HepG2 (cell line): ENCODE data around the gene HOXA7. TPM values are rescaled to one million over a fixed set of nuclear protein-coding genes. Genes with fewer than 3 reads are reported as not detected.

Source experiments
- AGO2 ChIP-seq: fragments of 200-400 bp; formaldehyde crosslinking; optimal IDR thresholded peaks from 2 replicates; pipeline ENCODE3; 2017; ENCODE audit warnings: mild to moderate bottlenecking, low read depth, low read length, moderate library complexity
- CBFB ChIP-seq: sonication (generic); formaldehyde crosslinking; IDR thresholded peaks from 2 replicates; pipeline ENCODE4 v1.4.0; 2020; ENCODE audit warnings: missing genetic modification reagents
- CHCHD3 ChIP-seq: sonication (generic); formaldehyde crosslinking; IDR thresholded peaks from 2 replicates; pipeline ENCODE4 v1.8.0; 2022; ENCODE audit warnings: mild to moderate bottlenecking, missing genetic modification reagents, moderate library complexity
- FOXA1 ChIP-seq, 2 experiments: fragments of 450-650 bp in 1 of 2; sonication (generic) in 1 of 2; formaldehyde crosslinking in 1 of 2; IDR thresholded peaks; 2 replicates each; pipeline versions ENCODE4 v1.4.0 to v1.6.1; 2016 to 2020; ENCODE audit warnings: missing genetic modification reagents in 1 of 2
- FOXP1 ChIP-seq, 2 experiments: fragments of 450-650 bp in 1 of 2; IDR thresholded peaks; 2 replicates each; pipeline ENCODE4 v1.6.1; 2017 to 2018; ENCODE audit warnings: antibody characterized with exemption in 1 of 2
- GFI1 ChIP-seq: sonication (generic); formaldehyde crosslinking; IDR thresholded peaks from 2 replicates; pipeline ENCODE4 v1.5.0; 2020; ENCODE audit warnings: missing genetic modification reagents, mild to moderate bottlenecking, borderline replicate concordance
- IKZF4 ChIP-seq: sonication (generic); formaldehyde crosslinking; IDR thresholded peaks from 2 replicates; pipeline ENCODE4 v1.5.1; 2020; ENCODE audit warnings: borderline replicate concordance, mild to moderate bottlenecking, low read depth, missing genetic modification reagents; ENCODE audit errors: not compliant biosample characterization
- KAT8 ChIP-seq: IDR thresholded peaks from 2 replicates; pipeline ENCODE4 v1.6.1; 2016; ENCODE audit warnings: missing genetic modification reagents, missing compliant biosample characterization
- KDM5A ChIP-seq: fragments of 200-600 bp; sonication (generic); IDR thresholded peaks from 2 replicates; pipeline ENCODE4 v1.7.0; 2018; ENCODE audit warnings: antibody characterized with exemption, mild to moderate bottlenecking, low read length, borderline replicate concordance
- MAZ ChIP-seq, 2 experiments: sonication (generic) in 1 of 2; formaldehyde crosslinking in 1 of 2; IDR thresholded peaks; 2 replicates each; pipeline versions ENCODE4 v1.5.0 to v1.6.1; 2012 to 2020; ENCODE audit warnings: low read depth in 2 of 2, mild to moderate bottlenecking in 2 of 2, borderline replicate concordance in 1 of 2, improper control_type of control experiment in 1 of 2, low read length in 1 of 2, missing genetic modification reagents in 1 of 2, moderate library complexity in 1 of 2
- MTA3 ChIP-seq: sonication (generic); formaldehyde crosslinking; IDR thresholded peaks from 2 replicates; pipeline ENCODE4 v1.4.0; 2020; ENCODE audit warnings: missing genetic modification reagents
- NAIF1 ChIP-seq: sonication (generic); formaldehyde crosslinking; IDR thresholded peaks from 2 replicates; pipeline ENCODE4 v1.5.0; 2020; ENCODE audit warnings: mild to moderate bottlenecking, missing genetic modification reagents, borderline replicate concordance
- NFE2L1 ChIP-seq: sonication (generic); formaldehyde crosslinking; IDR thresholded peaks from 2 replicates; pipeline ENCODE4 v1.4.0; 2020; ENCODE audit warnings: missing genetic modification reagents, mild to moderate bottlenecking, borderline replicate concordance
- RFX5 ChIP-seq: IDR thresholded peaks from 2 replicates; pipeline ENCODE4 v1.6.1; 2011; ENCODE audit warnings: low read depth, low read length, improper control_type of control experiment
- TAF1 ChIP-seq: sonication (generic); formaldehyde crosslinking; IDR thresholded peaks from 2 replicates; pipeline ENCODE4 v1.4.0; 2020; ENCODE audit warnings: missing genetic modification reagents
- TBL1XR1 ChIP-seq: fragments of 150-350 bp; IDR thresholded peaks from 2 replicates; pipeline ENCODE4 v1.6.1; 2014; ENCODE audit warnings: borderline replicate concordance, low read length; ENCODE audit not compliant: partially characterized antibody
- ZKSCAN5 ChIP-seq: sonication (generic); formaldehyde crosslinking; IDR thresholded peaks from 2 replicates; pipeline ENCODE4 v1.5.1; 2020; ENCODE audit warnings: mild to moderate bottlenecking, missing genetic modification reagents
- ZNF10 ChIP-seq: sonication (generic); formaldehyde crosslinking; IDR thresholded peaks from 2 replicates; pipeline ENCODE4 v1.4.0; 2020; ENCODE audit warnings: mild to moderate bottlenecking, low read depth, missing genetic modification reagents, borderline replicate concordance
- ZNF224 ChIP-seq: sonication (generic); formaldehyde crosslinking; IDR thresholded peaks from 2 replicates; pipeline ENCODE4 v1.5.0; 2020; ENCODE audit warnings: mild to moderate bottlenecking, missing genetic modification reagents
- ZNF264 ChIP-seq: sonication (generic); formaldehyde crosslinking; IDR thresholded peaks from 2 replicates; pipeline ENCODE4 v1.4.0; 2020; ENCODE audit warnings: missing genetic modification reagents
- ZNF292 ChIP-seq: sonication (generic); formaldehyde crosslinking; IDR thresholded peaks from 2 replicates; pipeline ENCODE4 v1.8.1; 2022; ENCODE audit warnings: mild to moderate bottlenecking, low read depth, missing genetic modification reagents, borderline replicate concordance
- ZNF33A ChIP-seq: sonication (generic); formaldehyde crosslinking; IDR thresholded peaks from 2 replicates; pipeline ENCODE4 v1.5.1; 2020; ENCODE audit warnings: missing genetic modification reagents, mild to moderate bottlenecking, moderate library complexity, borderline replicate concordance
- ZNF451 ChIP-seq: sonication (generic); formaldehyde crosslinking; IDR thresholded peaks from 2 replicates; pipeline ENCODE4 v1.5.0; 2020; ENCODE audit warnings: mild to moderate bottlenecking, missing genetic modification reagents
- ZNF460 ChIP-seq: sonication (generic); formaldehyde crosslinking; IDR thresholded peaks from 2 replicates; pipeline ENCODE4 v1.5.1; 2020; ENCODE audit warnings: missing genetic modification reagents, mild to moderate bottlenecking, borderline replicate concordance
- ZNF570 ChIP-seq: sonication (generic); formaldehyde crosslinking; IDR thresholded peaks from 2 replicates; pipeline ENCODE4 v1.4.0; 2020; ENCODE audit warnings: mild to moderate bottlenecking, missing genetic modification reagents, borderline replicate concordance
- polyA plus RNA-seq, 8 experiments: library from polyadenylated mRNA; depleted of rRNA in 3 of 8; stranded (reverse) in 7 of 8; unstranded in 1 of 8; fragments of >200 nt; fragmentation: Illumina TruSeq in 4 of 8; extraction: Trizol in 4 of 8; gene quantifications; 2 replicates each; pipeline versions ENCODE4 v1.2.1 to v1.2.3, GENCODE V29; 2011 to 2016; ENCODE audit warnings: low read depth in 4 of 8, missing spikeins in 1 of 8, mixed read lengths in 1 of 8; ENCODE audit not compliant: insufficient read depth in 1 of 8
- total RNA-seq, 5 experiments: library from RNA; depleted of rRNA; stranded (reverse); fragments of >200 nt; fragmentation: Illumina TruSeq; extraction: Trizol; gene quantifications; 2 replicates each; pipeline ENCODE4 v1.2.3, GENCODE V29; 2016; ENCODE audit warnings: low read depth in 1 of 5
- TF ChIP-seq, protein P1 (sequence below): IDR thresholded peaks from 2 replicates; pipeline ENCODE4 v1.6.1; 2012; ENCODE audit warnings: low read depth, low read length, improper control_type of control experiment
- TF ChIP-seq, protein P2 (sequence below): sonication (generic); formaldehyde crosslinking; IDR thresholded peaks from 2 replicates; pipeline ENCODE4 v1.4.0; 2020; ENCODE audit warnings: missing genetic modification reagents

The HOXA7 gene
- total and polyA plus RNA-seq, 2 of the 13 experiments (the other 11 are each of a cell fraction or from before 2014, with no cell fraction given), result 0.05 TPM; not detected in 1

DNA sequence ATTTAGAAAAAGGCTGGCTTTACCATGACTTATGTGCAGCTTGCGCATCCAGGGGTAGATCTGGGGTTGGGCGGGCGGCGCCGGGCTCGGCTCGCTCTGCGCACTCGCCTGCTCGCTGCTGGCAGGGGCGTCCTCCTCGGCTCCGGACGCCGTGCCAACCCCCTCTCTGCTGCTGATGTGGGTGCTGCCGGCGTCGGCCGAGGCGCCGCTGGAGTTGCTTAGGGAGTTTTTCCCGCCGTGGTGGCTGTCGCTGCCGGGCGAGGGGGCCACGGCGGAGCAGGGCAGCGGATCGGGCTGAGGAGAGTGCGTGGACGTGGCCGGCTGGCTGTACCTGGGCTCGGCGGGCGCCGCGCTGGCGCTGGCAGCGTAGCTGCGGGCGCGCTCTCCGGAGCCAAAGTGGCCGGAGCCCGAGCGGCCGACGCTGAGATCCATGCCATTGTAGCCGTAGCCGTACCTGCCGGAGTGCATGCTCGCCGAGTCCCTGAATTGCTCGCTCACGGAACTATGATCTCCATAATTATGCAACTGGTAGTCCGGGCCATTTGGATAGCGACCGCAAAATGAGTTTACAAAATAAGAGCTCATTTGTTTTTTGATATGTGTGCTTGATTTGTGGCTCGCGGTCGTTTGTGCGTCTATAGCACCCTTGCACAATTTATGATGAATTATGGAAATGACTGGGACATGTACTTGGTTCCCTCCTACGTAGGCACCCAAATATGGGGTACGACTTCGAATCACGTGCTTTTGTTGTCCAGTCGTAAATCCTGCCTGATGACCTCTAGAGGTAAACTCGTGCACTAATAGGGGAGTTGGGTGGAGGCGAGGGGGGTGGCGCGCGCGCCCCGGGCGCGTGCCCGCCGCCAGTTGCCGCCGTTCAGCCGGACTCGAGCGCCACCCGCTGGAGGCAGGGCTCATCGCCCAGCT lies 13.2 kb downstream of the HOXA7 start, which contains the start of gene HOXA5 (continued):
- TF ChIP-seq ZNF10 (no peak), ZNF224 (CRISPR knock-in tag) (no peak), MTA3 (CRISPR knock-in tag) (no peak), ZNF33A (no peak), ZNF292 (CRISPR knock-in tag) (no peak), NAIF1 (no peak), ZNF451 (no peak), ZKSCAN5 (CRISPR knock-in tag) (no peak), ZNF264 (no peak), CBFB (CRISPR knock-in tag) (no peak), RFX5 (no peak), MAZ (IDR thresholded peaks at IDR 0.05; ENCODE audit: borderline replicate concordance, low read depth, low read length) (no peak), MAZ (CRISPR knock-in tag; IDR thresholded peaks at IDR 0.05; ENCODE audit: low read depth) (0 out of 2 replicates have a peak, but pooled peaks have one; percentile 25), TBL1XR1 (no peak), GFI1 (CRISPR knock-in tag) (0 out of 2 replicates have a peak, but pooled peaks have one; percentile 25), IKZF4 (CRISPR knock-in tag) (no peak), FOXP1 (IDR thresholded peaks at IDR 0.05) (no peak), FOXP1 (CRISPR knock-in tag; IDR thresholded peaks at IDR 0.05) (no peak), FOXA1 (IDR thresholded peaks at IDR 0.05) (no peak), FOXA1 (CRISPR knock-in tag; IDR thresholded peaks at IDR 0.05) (no peak), KAT8 (CRISPR knock-in tag) (0 out of 2 replicates have a peak, but pooled peaks have one; percentile 30), NFE2L1 (CRISPR knock-in tag) (no peak), TAF1 (CRISPR knock-in tag) (no peak), ZNF570 (CRISPR knock-in tag) (no peak), CHCHD3 (no peak), ZNF460 (CRISPR knock-in tag) (no peak), AGO2 (peak; percentile 72), KDM5A (peak; percentile 49; the same call in 1 of the 2 replicates)
- TF ChIP-seq, protein P1, sequence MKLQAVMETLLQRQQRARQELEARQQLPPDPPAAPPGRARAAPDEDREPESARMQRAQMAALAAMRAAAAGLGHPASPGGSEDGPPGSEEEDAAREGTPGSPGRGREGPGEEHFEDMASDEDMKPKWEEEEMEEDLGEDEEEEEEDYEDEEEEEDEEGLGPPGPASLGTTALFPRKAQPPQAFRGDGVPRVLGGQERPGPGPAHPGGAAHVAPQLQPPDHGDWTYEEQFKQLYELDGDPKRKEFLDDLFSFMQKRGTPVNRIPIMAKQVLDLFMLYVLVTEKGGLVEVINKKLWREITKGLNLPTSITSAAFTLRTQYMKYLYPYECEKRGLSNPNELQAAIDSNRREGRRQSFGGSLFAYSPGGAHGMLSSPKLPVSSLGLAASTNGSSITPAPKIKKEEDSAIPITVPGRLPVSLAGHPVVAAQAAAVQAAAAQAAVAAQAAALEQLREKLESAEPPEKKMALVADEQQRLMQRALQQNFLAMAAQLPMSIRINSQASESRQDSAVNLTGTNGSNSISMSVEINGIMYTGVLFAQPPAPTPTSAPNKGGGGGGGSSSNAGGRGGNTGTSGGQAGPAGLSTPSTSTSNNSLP, result 0 out of 2 replicates have a peak, but pooled peaks have one; percentile 12
- TF ChIP-seq, protein P2, sequence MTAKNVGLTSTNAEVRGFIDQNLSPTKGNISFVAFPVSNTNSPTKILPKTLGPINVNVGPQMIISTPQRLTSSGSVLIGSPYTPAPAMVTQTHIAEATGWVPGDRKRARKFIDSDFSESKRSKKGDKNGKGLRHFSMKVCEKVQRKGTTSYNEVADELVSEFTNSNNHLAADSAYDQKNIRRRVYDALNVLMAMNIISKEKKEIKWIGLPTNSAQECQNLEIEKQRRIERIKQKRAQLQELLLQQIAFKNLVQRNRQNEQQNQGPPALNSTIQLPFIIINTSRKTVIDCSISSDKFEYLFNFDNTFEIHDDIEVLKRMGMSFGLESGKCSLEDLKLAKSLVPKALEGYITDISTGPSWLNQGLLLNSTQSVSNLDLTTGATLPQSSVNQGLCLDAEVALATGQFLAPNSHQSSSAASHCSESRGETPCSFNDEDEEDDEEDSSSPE (CRISPR knock-in tag), result peak; percentile 25; the same call in 1 of the 2 replicates
